ENCODE data around the gene BCAM. TPM values are rescaled to one million over a fixed set of nuclear protein-coding genes. Genes with fewer than 3 reads are reported as not detected.

BCAM gene
- total RNA-seq, 1 donor from 2014 or later: 105 TPM

GRCh38 chr19:44811122-44811419 is 2.2 kb downstream of the BCAM start:
- no peak for DNase-seq (ENCODE audit: extremely low spot score, unreplicated experiment)
- H3K4me1 Mint-ChIP-seq (ENCODE audit: unreplicated experiment): peaks cover 24% of the 10 kb centered on the region
- peak overlapping the region; percentile 47 for H3K4me3 Mint-ChIP-seq
- H3K36me3 Mint-ChIP-seq: peaks cover 14% of the 10 kb centered on the region
- H3K9me3 Mint-ChIP-seq: no peaks in the 10 kb centered on the region
- H3K27me3 Mint-ChIP-seq: peaks cover 3% of the 10 kb centered on the region
- TF ChIP-seq, protein P1, sequence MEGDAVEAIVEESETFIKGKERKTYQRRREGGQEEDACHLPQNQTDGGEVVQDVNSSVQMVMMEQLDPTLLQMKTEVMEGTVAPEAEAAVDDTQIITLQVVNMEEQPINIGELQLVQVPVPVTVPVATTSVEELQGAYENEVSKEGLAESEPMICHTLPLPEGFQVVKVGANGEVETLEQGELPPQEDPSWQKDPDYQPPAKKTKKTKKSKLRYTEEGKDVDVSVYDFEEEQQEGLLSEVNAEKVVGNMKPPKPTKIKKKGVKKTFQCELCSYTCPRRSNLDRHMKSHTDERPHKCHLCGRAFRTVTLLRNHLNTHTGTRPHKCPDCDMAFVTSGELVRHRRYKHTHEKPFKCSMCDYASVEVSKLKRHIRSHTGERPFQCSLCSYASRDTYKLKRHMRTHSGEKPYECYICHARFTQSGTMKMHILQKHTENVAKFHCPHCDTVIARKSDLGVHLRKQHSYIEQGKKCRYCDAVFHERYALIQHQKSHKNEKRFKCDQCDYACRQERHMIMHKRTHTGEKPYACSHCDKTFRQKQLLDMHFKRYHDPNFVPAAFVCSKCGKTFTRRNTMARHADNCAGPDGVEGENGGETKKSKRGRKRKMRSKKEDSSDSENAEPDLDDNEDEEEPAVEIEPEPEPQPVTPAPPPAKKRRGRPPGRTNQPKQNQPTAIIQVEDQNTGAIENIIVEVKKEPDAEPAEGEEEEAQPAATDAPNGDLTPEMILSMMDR (conservative IDR thresholded peaks at IDR 0.05): no peak
- no peak overlapping the region for H3K27ac Mint-ChIP-seq

DNA sequence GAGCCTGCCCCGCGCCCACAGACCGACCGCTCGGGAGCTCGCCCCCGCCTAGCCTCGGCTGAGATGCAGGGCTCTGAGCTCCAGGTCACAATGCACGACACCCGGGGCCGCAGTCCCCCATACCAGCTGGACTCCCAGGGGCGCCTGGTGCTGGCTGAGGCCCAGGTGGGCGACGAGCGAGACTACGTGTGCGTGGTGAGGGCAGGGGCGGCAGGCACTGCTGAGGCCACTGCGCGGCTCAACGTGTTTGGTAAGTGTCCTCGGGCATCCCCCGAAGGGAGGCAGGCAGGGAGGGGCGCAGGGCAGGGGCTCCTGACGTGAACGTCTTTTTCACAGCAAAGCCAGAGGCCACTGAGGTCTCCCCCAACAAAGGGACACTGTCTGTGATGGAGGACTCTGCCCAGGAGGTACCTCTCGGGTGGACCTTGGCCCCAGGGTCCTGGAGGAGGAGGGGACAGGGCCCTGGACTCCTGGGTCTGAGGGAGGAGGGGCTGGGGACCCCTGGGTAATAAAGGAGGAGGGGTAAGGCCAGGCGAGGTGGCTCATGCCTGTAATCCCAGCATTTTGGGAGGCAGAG is 3.3 kb downstream of the BCAM start:
- peaks cover 14% of the 10 kb centered on the region for H3K4me1 Mint-ChIP-seq (ENCODE audit: unreplicated experiment)
- peaks cover 14% of the 10 kb centered on the region for H3K36me3 Mint-ChIP-seq
- DNase-seq (ENCODE audit: extremely low spot score, unreplicated experiment): no peak
- no peaks in the 10 kb centered on the region for H3K27me3 Mint-ChIP-seq
- TF ChIP-seq, protein P1 (conservative IDR thresholded peaks at IDR 0.05): no peak
- no peak overlapping the region for H3K27ac Mint-ChIP-seq
- no peak overlapping the region for H3K4me3 Mint-ChIP-seq
- no peaks in the 10 kb centered on the region for H3K9me3 Mint-ChIP-seq

DNA sequence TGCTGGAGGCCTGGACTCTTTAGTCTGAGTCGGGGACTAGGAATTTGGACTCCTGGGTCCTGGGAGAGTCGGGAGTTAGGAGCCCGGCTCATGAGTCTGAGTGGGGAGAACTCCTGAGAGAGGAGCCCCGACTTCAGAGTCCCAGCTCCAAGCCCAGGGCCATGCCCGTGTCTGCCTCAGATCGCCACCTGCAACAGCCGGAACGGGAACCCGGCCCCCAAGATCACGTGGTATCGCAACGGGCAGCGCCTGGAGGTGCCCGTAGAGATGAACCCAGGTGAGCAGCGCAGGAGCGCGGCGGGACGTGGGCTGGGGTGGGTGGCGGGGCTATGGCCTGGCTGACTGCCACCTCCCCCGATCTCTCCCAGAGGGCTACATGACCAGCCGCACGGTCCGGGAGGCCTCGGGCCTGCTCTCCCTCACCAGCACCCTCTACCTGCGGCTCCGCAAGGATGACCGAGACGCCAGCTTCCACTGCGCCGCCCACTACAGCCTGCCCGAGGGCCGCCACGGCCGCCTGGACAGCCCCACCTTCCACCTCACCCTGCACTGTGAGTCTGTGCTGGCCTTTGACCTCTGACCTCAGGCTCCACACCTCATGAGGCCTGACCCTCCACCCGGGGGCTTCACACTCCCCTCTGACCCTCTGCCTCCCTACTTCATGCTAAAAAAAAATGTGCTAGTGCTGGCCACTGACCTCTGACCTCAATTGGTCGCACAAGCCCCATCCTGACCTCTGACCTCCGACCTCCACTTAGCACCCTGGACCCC is 4.4 kb downstream of the BCAM start:
- H3K9me3 Mint-ChIP-seq: no peaks in the 10 kb centered on the region
- TF ChIP-seq, protein P1 (conservative IDR thresholded peaks at IDR 0.05): no peak
- peaks cover 14% of the 10 kb centered on the region for H3K36me3 Mint-ChIP-seq
- no peak overlapping the region for H3K4me3 Mint-ChIP-seq
- DNase-seq (ENCODE audit: extremely low spot score, unreplicated experiment): no peak
- no peaks in the 10 kb centered on the region for H3K27me3 Mint-ChIP-seq
- H3K27ac Mint-ChIP-seq: peak overlapping the region; percentile 27
- peaks cover 6% of the 10 kb centered on the region for H3K4me1 Mint-ChIP-seq (ENCODE audit: unreplicated experiment)

DNA sequence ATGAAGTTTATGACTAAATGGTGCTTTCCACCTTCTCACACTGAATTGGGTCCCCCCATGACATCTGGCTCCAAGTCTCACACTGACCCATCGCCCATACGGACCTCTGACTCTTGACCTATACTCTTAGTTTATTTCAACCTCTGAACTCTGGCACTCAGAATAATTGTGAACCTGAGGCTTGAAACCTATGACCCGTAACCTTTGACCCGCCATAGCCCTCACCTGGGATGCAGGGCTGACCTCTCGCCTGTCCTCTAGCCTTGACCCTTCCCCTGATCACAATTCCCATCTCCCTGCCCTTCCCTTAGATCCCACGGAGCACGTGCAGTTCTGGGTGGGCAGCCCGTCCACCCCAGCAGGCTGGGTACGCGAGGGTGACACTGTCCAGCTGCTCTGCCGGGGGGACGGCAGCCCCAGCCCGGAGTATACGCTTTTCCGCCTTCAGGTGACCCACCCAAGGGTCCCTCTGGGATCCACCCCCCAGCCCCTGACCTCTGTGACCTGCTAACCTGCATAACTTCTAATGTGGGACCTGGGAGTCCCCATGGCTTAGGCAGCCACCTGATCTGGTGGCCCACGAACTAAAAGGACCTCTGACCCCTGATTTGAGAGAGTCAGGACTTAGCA is 5.1 kb downstream of the BCAM start:
- no peak for DNase-seq (ENCODE audit: extremely low spot score, unreplicated experiment)
- H3K36me3 Mint-ChIP-seq: peaks cover 14% of the 10 kb centered on the region
- peak overlapping the region; percentile 27 for H3K27ac Mint-ChIP-seq
- peaks cover 4% of the 10 kb centered on the region for H3K4me1 Mint-ChIP-seq (ENCODE audit: unreplicated experiment)
- TF ChIP-seq, protein P1 (conservative IDR thresholded peaks at IDR 0.05): no peak
- H3K27me3 Mint-ChIP-seq: no peaks in the 10 kb centered on the region
- H3K9me3 Mint-ChIP-seq: no peaks in the 10 kb centered on the region
- H3K4me3 Mint-ChIP-seq: no peak overlapping the region

- H3K27me3 Mint-ChIP-seq: no peaks in the 10 kb centered on the region
- no peaks in the 10 kb centered on the region for H3K9me3 Mint-ChIP-seq
- H3K4me3 Mint-ChIP-seq: no peak overlapping the region
- H3K36me3 Mint-ChIP-seq: peaks cover 14% of the 10 kb centered on the region
- TF ChIP-seq, protein P1 (conservative IDR thresholded peaks at IDR 0.05): no peak
- peaks cover 4% of the 10 kb centered on the region for H3K4me1 Mint-ChIP-seq (ENCODE audit: unreplicated experiment)
- H3K27ac Mint-ChIP-seq: no peak overlapping the region
- no peak for DNase-seq (ENCODE audit: extremely low spot score, unreplicated experiment)
These were observed 5.6 kb downstream of the BCAM start for GRCh38 chr19:44814517-44814916.

Data from type B pancreatic cell (in vitro differentiated cells).